CD4-positive, alpha-beta T cell treated with Interleukin-4 for 1 hour (primary cell): ENCODE measurements around the gene KIF21B.
A peak's percentile ranks its signal among the peaks of the same experiment; 100 is the strongest.

ENCODE experiments used
- DNase-seq, 2 donors: peaks; one replicate each; pipeline ENCODE4 v3.0.0-alpha.2; 2020 to 2022

KIF21B gene

DNA sequence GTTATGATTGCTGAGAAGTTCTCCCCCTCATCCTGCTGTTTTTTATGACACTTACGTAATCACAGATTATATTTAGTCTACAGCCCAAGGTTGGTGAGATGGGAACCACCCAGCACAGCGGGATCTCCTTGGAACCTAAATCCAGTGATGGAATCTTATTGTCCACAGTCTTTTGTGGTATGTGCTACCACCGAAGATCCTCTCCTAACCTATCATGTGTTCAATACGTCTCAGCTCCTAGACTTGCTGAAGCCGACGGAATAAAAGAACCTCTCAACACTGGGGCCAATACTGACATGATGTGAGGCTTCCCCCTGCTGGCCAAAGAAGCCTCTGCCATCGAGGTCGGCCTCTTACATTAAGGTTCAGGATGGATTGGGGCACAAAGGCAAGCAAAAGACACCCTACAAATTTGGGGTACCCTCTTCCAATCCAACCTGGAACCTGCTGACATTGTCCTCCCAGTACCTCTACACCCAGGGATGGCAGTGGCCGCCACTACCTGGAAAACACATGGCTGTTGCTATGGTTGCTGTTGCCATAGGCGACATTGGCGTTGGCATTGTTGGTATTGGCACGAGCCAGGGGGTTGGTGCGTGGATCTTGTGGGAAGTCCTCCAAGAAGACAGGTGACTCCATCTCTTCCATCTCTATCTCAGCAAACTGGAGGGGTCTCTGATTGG lies 19.4 kb upstream of the KIF21B start:
- DNase-seq, result peak; percentile 75 to 78

DNA sequence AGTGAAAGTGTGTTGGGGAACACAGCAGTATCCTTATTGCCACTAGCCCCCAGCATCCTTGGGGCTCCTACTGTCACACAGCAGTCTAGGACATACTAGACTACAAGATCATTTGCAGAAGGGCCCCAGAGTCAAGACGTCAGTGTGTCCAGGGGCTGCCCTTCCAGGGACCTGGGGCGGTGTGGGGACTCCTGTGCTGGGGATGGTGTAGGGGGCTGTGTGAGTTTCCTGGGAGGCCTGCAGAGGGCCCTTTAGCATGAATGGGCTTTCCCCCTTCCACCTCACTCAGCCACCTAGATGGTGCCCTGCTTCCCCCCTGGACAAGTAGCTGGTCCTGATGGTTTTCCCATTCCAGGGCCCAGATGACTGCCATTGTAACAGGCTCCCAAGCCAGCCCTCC lies 17.5 kb upstream of the KIF21B start:
- no peak for DNase-seq

DNA sequence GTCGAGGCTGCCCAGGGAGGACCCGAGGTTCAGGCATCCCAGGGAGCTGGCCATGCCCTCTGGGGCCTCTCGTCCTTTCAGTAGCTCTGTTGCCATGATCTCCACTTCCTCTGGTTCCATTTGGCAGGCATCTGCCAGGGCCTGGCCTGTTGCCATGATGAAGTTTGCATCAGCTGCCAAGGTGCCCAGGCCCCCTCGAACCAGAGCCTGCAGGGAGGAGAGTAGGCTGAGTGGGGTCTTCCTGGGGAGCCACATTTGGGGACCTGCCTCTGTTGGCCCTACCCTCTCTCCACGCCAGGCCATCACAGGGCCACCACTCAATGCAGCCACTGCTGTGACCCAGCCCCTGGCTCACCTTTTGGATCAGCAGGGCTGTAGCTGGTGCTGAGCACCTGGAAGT lies 16.4 kb upstream of the KIF21B start:
- no peak for DNase-seq

GRCh38 chr1:201039418-201039817 lies 15.9 kb upstream of the KIF21B start:
- DNase-seq, result no peak

GRCh38 chr1:201038186-201038876 lies 14.8 kb upstream of the KIF21B start:
- no peak for DNase-seq

DNA sequence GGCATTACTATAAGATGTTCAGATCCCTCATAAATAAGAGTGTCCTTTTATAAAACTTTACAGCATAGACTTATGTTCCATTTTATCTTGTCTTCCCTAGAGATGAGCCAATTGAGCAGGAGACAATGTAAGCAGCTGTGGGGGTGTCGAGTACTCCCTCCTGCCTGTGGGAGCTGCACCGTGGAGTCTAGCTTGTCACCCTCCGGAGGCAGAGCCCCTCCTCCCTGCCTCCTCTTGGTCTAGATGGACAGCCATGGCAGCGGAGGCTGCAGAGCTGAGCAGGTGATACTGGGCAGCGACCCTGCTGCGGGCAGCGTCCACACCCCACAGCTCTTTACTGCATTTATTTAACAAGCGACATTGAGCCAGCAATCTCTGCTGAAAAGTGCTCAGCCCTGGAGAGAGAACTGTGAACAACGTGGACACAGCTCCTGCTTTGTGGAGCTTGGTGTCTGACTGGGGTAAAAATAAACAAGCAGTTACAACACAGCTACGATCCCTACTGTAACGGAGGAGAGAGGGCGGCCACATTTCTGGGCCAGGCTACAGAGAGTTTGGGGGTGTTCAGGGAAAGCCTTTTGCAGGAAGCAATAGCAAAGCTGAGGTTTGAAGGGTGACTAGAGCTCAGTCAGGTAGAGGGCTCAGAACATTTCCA lies 12.8 kb upstream of the KIF21B start:
- DNase-seq, result no peak

- DNase-seq, result no peak
These were observed 11.2 kb upstream of the KIF21B start for GRCh38 chr1:201034671-201035070.

DNA sequence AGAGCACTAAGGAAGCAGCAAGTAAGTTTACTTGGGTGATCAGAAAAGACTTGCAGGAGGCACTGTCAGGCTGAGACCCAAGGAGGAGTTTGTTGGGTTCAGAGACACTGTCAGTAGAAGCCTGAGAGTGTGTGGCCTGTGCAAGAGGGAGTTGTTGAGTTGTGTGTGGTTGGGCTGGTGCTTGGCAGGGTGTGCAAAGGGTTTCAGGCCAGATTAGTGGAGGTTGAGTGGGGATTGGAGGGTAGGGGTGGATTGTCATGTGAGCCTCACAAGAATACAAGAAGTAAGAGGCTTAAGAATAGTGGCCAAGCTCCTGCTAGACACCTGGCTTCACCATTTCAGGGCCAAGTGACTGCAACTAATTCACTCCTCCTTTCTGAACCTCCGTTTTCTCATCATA lies 8.9 kb upstream of the KIF21B start:
- DNase-seq, result no peak

DNA sequence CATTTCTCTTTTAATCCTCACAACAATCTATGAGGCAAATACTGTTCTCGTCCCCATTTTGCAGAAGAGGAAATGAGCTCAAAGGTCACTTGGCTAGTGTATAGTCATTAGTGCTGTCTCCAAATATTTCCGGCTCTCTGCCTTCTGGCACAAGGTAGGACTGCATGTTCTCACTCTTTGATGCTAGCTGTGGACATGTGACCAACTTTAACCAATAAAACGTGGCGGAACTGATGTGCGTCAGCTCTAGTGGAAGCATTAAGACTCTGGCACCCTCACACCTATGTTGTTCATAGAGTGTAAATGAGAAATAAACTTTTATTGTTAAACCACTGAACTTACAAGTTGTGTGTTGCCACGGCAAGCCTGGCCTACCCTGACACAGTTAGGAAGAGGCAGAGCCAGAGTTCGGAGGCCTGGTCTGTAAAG lies 5.0 kb upstream of the KIF21B start:
- no peak for DNase-seq

DNA sequence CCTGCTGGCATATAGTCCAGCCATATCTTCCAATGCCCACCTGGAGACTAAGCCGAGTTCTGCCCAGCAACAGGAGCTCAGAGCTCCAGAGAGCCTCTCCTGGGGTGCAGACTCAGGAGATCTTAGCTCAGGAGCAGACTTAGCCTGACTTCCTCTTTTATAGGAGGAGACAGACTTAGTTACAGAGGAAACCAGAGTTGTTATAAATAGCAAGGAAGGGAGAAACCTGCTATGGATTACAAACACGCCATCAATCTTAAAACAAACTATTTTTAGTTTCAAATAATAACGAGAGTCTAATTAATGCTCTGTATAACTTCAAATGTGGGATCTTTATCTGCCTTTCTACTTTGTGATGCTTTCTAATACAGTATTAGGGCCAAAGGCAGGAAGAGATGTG lies 3.3 kb upstream of the KIF21B start:
- no peak for DNase-seq

DNA sequence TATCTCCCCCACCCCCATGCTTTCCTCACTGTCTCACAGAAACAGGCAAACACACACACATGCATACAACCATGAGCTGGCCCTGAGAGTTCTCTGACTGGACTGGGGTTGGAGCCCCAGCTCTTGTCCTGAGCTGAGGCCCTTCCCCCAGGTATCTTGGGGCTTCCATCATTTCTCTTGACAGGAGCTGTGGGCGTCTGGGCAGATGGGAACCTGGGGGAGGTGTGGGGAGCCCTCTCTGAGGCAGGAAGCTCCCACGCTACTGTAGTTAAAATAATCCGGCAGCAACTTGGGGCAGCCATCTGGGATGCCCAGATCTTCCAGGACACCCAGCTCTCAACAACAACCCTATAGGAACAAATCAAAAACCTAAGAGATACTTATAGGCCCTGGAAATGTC lies 2.7 kb upstream of the KIF21B start:
- DNase-seq, result no peak

DNA sequence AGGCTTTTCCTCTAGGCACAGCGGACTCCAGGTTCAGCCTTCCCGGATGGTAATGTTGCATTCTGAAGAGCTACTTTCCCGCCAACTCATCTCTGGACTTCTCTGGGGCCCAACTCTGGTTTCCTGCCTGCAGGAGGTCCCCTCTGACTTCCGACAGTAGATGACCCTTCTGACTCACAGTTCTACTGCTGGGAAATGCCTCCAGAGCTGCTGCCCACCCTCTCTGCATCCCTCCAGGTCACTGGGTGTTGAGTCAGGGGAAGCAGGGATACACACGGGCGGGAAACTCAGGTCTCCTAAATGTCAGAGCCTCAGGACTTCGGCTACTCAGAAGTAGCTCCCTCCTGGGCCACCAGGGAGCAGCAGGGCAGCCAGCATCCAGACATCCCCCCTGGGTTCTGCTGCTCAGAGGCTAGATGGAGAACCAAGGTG lies 2.1 kb upstream of the KIF21B start:
- peak in 1 of 2 donors; percentile 18 for DNase-seq

GRCh38 chr1:201024625-201024998 lies 1.1 kb upstream of the KIF21B start:
- no peak for DNase-seq

DNA sequence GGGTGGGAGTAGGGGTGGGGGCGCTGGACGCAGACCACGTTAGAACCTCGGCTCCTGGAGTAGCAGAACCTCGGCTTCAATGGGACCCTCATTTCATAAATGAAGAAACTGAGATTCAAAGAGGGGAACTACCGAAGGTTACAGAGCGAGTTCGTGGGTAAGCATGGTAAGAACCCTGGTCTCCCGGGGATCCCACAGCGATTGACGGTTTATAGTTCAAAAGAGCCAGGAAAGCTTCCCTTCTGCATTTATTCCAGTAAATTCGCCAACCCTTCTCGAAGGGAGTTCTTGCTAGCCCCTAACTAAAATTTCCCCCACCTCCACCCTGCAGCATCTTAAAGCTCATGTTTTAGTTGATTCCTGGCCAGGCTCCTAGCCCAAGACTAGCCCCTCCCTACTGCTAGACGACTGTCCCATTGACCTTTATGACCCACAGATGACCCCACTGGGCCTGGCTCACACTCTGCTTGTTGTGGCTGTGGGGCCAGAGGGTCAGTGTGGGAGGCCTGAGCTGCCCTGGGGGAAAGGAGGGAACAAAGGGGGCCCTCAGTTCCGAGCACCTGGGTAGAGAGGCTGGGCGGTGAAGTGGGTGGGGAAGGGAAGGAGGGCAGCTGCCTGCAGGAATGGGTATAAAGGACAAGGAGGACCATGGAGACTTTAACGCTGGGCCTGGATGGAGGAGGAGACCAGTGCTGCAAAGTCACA lies 558 bp upstream of the KIF21B start:
- no peak for DNase-seq

- DNase-seq, result peak; percentile 44 to 47
These were observed 546 bp downstream of the KIF21B start for GRCh38 chr1:201022820-201023516.

DNA sequence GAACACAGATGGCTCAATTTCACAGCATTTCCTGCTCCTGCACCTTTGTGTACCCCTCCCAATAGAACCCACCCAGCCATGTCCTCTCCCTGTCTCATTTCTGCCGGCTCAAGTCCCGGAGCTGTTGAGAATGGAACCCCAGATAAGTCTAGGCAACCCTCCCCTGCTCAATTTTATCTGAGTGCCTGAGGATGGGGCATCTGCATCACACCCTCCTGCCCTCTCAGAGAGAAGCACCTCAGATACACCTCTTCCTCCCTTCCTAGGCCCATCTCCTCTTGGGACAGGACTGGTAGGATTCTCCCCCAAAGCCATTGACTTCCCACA lies 1.1 kb downstream of the KIF21B start:
- no peak for DNase-seq

DNA sequence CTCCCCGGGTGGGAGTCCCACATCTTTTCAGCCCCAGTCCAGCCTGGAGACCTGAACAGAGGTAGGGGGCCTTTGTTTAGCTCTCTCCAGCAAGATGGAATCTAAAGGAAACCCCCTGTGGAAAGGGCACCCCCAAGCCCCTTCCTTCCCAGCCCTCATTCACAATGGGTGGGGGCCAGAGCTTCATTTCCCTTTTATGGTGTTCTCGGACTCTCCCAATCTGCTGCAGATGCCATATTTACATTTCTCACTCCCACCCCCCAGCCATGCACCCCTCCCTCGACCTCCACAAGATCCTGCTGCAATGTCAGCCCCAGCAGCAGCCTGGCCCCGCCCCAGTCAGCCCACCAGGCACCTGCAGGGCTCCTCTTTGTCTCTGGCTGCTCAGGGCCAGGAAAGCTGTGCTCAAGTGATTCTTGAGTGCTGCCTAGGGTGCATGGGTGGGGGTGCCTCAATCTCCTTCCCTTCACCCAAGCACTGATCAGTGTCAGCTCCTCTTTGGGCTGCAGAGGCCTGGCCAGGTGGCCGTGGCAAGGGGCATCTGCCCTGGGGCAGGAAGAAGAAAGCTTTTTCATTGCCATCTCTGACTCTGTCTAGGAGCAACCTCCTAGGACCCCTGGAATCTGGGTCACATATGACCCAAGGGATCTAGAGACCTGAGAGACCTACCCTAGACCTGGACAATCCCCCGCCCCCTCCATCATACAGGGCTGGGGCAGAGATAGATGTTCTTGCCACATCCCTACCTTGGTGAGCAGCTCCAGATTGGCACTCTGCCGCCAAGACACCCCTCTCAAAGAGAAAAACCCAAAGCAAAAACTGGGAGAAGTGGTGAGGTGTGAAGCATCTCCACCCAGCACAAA lies 1.7 kb downstream of the KIF21B start:
- no peak for DNase-seq

DNA sequence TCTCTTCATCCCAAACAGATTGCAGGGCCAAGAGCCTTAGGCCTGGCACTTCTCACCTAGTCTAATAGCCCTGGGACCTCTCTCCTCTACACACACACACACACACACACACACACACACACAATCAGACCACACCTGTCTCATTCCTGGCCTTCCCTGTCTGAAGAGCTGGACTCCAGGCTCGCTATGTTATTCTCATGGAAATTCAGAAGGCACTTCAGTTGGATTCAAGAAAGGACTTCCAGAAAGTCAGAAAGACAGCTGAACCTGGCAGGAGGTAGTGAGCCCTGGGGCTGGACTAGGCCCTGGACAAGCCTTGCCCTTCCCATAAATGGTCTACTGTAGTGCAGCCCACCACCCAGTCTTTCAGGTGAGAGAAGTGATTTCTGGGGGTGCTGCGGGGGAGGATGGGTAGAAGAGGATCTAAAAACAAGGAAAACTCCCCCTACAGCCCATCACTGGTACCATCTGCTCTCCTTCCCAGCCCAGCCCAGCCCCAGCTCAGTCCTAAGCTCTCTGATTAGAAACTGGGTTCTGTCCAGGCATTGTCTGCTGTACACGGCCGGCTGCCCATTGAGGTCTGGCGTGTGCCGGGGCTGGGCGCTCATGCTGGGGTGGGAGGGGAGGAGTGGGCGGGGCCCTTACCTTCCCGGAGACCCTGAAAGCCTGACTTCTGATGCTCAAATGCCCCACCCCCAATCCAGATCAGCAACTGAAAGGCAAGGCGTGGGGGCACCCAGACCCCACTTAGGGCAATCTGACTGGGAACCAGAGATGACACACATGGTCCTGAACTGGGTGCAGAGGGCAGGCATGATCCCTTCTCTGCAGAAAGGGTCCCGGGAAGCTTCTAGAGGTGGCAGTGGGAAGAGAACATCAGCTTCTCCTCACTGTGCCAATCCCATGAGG lies 2.5 kb downstream of the KIF21B start:
- DNase-seq, result peak; percentile 39 to 40

DNA sequence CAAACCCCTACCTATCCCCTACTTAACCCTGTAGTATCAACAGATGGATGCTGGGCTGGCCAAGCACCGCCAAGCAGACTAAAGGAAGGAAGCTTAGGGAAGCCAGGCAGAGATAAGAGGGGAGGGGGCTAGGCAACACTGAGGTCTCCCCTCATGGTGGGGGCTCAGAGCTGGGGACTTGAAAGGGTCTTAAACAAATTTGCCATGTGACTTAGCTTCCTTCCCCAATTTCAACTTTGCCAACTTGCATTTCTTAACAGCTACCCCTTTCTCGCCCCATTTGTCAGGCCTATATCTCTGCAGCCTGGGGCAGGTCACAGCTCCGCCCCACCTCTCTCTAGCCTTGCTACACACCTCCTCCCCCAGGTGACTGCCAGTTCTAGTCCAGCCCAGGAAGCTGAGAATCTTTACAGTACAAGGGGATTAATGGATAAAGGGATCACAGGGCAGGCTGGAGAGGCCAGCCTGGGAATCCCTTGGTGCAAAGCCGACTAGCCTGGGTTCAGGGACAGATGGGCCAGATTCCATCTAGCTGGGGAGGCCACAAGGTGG lies 3.4 kb downstream of the KIF21B start:
- peak; percentile 49 to 50 for DNase-seq

GRCh38 chr1:201019321-201019977 lies 4.1 kb downstream of the KIF21B start:
- peak; percentile 90 to 91 for DNase-seq
